Activated naive CD8-positive, alpha-beta T cell treated with anti-CD3 and anti-CD28 coated beads for 36 hours (primary cell): Measurements from ENCODE around the gene TBC1D9B. TPM values are rescaled to one million over a fixed set of nuclear protein-coding genes. Genes with fewer than 3 reads are reported as not detected.
A peak's percentile ranks its signal among the peaks of the same experiment; 100 is the strongest.

ENCODE experiments used
- DNase-seq: peaks from one replicate; pipeline ENCODE4 v3.0.0; 2021
- H3K27ac Mint-ChIP-seq: one replicate; pipeline ENCODE4 v1.8.0; 2022; ENCODE audit warnings: mild to moderate bottlenecking, moderate library complexity, mixed read lengths
- H3K27me3 Mint-ChIP-seq: one replicate; pipeline ENCODE4 v1.8.0; 2022; ENCODE audit warnings: mild to moderate bottlenecking, mixed read lengths
- H3K36me3 Mint-ChIP-seq: one replicate; pipeline ENCODE4 v1.8.0; 2021; ENCODE audit warnings: mild to moderate bottlenecking, mixed read lengths
- H3K4me1 Mint-ChIP-seq: one replicate; pipeline ENCODE4 v1.8.0; 2021; ENCODE audit warnings: mixed read lengths
- H3K4me3 Mint-ChIP-seq: one replicate; pipeline ENCODE4 v1.8.0; 2022; ENCODE audit warnings: mild to moderate bottlenecking, moderate library complexity, mixed read lengths
- H3K9me3 Mint-ChIP-seq: one replicate; pipeline ENCODE4 v1.8.0; 2022; ENCODE audit warnings: mixed read lengths
- total RNA-seq, 2 experiments: library from RNA; stranded (reverse); gene quantifications; one replicate each; pipeline ENCODE4 v1.2.3, GENCODE V29; 2021

The TBC1D9B gene
- total RNA-seq, 2 experiments from 2014 or later, result 73.1 to 74.9 TPM

- Mint-ChIP-seq H3K4me3 (no peak overlapping the region), H3K9me3 (no peaks in the 10 kb centered on the region), H3K27me3 (no peaks in the 10 kb centered on the region), H3K4me1 (peaks cover 5% of the 10 kb centered on the region), H3K36me3 (no peaks in the 10 kb centered on the region), H3K27ac (no peak overlapping the region)
- DNase-seq, result no peak
Measured at GRCh38 chr5:179915406-179915935, 7.8 kb upstream of the TBC1D9B start.

GRCh38 chr5:179914032-179914755 is 6.5 kb upstream of the TBC1D9B start:
- Mint-ChIP-seq H3K36me3 (no peaks in the 10 kb centered on the region), H3K4me3 (no peak overlapping the region), H3K27ac (no peak overlapping the region), H3K4me1 (peaks cover 1% of the 10 kb centered on the region), H3K9me3 (no peaks in the 10 kb centered on the region), H3K27me3 (no peaks in the 10 kb centered on the region)
- DNase-seq, result no peak

GRCh38 chr5:179913461-179913860 is 5.8 kb upstream of the TBC1D9B start:
- no peak for DNase-seq
- H3K9me3 Mint-ChIP-seq, result no peaks in the 10 kb centered on the region
- H3K4me3 Mint-ChIP-seq, result no peak overlapping the region
- no peaks in the 10 kb centered on the region for H3K36me3 Mint-ChIP-seq
- H3K27me3 Mint-ChIP-seq, result no peaks in the 10 kb centered on the region
- peaks cover 1% of the 10 kb centered on the region for H3K4me1 Mint-ChIP-seq
- H3K27ac Mint-ChIP-seq, result no peak overlapping the region

GRCh38 chr5:179912951-179913350 is 5.3 kb upstream of the TBC1D9B start:
- H3K4me3 Mint-ChIP-seq, result no peak overlapping the region
- no peaks in the 10 kb centered on the region for H3K27me3 Mint-ChIP-seq
- H3K4me1 Mint-ChIP-seq, result peaks cover 1% of the 10 kb centered on the region
- no peak for DNase-seq
- no peaks in the 10 kb centered on the region for H3K9me3 Mint-ChIP-seq
- H3K27ac Mint-ChIP-seq, result no peak overlapping the region
- no peaks in the 10 kb centered on the region for H3K36me3 Mint-ChIP-seq

- Mint-ChIP-seq H3K27me3 (no peaks in the 10 kb centered on the region), H3K9me3 (no peaks in the 10 kb centered on the region), H3K27ac (no peak overlapping the region), H3K4me1 (peaks cover 1% of the 10 kb centered on the region), H3K36me3 (no peaks in the 10 kb centered on the region), H3K4me3 (no peak overlapping the region)
- no peak for DNase-seq
Measured at GRCh38 chr5:179912386-179912785, 4.7 kb upstream of the TBC1D9B start.

- H3K27ac Mint-ChIP-seq, result no peak overlapping the region
- H3K4me3 Mint-ChIP-seq, result peak overlapping the region; percentile 24
- H3K27me3 Mint-ChIP-seq, result no peaks in the 10 kb centered on the region
- peaks cover 12% of the 10 kb centered on the region for H3K4me1 Mint-ChIP-seq
- DNase-seq, result no peak
- peaks cover 2% of the 10 kb centered on the region for H3K36me3 Mint-ChIP-seq
- no peaks in the 10 kb centered on the region for H3K9me3 Mint-ChIP-seq
Measured at GRCh38 chr5:179909224-179909623, 1.5 kb upstream of the TBC1D9B start.

GRCh38 chr5:179908528-179908927 is 831 bp upstream of the TBC1D9B start:
- Mint-ChIP-seq H3K27ac (peak overlapping the region; percentile 82), H3K27me3 (no peaks in the 10 kb centered on the region), H3K9me3 (no peaks in the 10 kb centered on the region), H3K4me1 (peaks cover 12% of the 10 kb centered on the region), H3K36me3 (peaks cover 5% of the 10 kb centered on the region), H3K4me3 (peak overlapping the region; percentile 80)
- DNase-seq, result no peak

GRCh38 chr5:179906795-179907555 is 722 bp downstream of the TBC1D9B start:
- peak; percentile 32 for DNase-seq
- peaks cover 8% of the 10 kb centered on the region for H3K36me3 Mint-ChIP-seq
- peaks cover 12% of the 10 kb centered on the region for H3K4me1 Mint-ChIP-seq
- no peaks in the 10 kb centered on the region for H3K9me3 Mint-ChIP-seq
- H3K27me3 Mint-ChIP-seq, result no peaks in the 10 kb centered on the region
- H3K27ac Mint-ChIP-seq, result peak overlapping the region; percentile 83
- peak overlapping the region; percentile 94 for H3K4me3 Mint-ChIP-seq

GRCh38 chr5:179906294-179906794 is 1.4 kb downstream of the TBC1D9B start:
- H3K9me3 Mint-ChIP-seq, result no peaks in the 10 kb centered on the region
- H3K4me1 Mint-ChIP-seq, result peaks cover 12% of the 10 kb centered on the region
- H3K4me3 Mint-ChIP-seq, result peak overlapping the region; percentile 94
- peak; percentile 10 for DNase-seq
- no peaks in the 10 kb centered on the region for H3K27me3 Mint-ChIP-seq
- H3K36me3 Mint-ChIP-seq, result peaks cover 9% of the 10 kb centered on the region
- H3K27ac Mint-ChIP-seq, result no peak overlapping the region

GRCh38 chr5:179905161-179905560 is 2.5 kb downstream of the TBC1D9B start:
- no peak overlapping the region for H3K4me3 Mint-ChIP-seq

GRCh38 chr5:179904463-179905160 is 3.1 kb downstream of the TBC1D9B start:
- Mint-ChIP-seq H3K9me3 (no peaks in the 10 kb centered on the region), H3K27ac (no peak overlapping the region), H3K4me3 (no peak overlapping the region), H3K27me3 (no peaks in the 10 kb centered on the region), H3K4me1 (peaks cover 12% of the 10 kb centered on the region), H3K36me3 (peaks cover 9% of the 10 kb centered on the region)
- no peak for DNase-seq

More at GRCh38 chr5:179905161-179905560, 2.5 kb downstream of the TBC1D9B start:
- H3K27me3 Mint-ChIP-seq, result no peaks in the 10 kb centered on the region
- DNase-seq, result no peak
- no peak overlapping the region for H3K27ac Mint-ChIP-seq
- H3K9me3 Mint-ChIP-seq, result no peaks in the 10 kb centered on the region
- peaks cover 12% of the 10 kb centered on the region for H3K4me1 Mint-ChIP-seq
- H3K36me3 Mint-ChIP-seq, result peaks cover 9% of the 10 kb centered on the region

GRCh38 chr5:179902763-179903158 is 4.9 kb downstream of the TBC1D9B start:
- Mint-ChIP-seq H3K27ac (no peak overlapping the region), H3K36me3 (peaks cover 17% of the 10 kb centered on the region), H3K4me3 (no peak overlapping the region), H3K27me3 (no peaks in the 10 kb centered on the region), H3K9me3 (no peaks in the 10 kb centered on the region), H3K4me1 (peaks cover 12% of the 10 kb centered on the region)
- DNase-seq, result no peak

- H3K4me3 Mint-ChIP-seq, result no peak overlapping the region
Measured at GRCh38 chr5:179901915-179902762, 5.6 kb downstream of the TBC1D9B start.

GRCh38 chr5:179901462-179901861 is 6.2 kb downstream of the TBC1D9B start:
- no peaks in the 10 kb centered on the region for H3K9me3 Mint-ChIP-seq
- no peak overlapping the region for H3K4me3 Mint-ChIP-seq
- peaks cover 19% of the 10 kb centered on the region for H3K36me3 Mint-ChIP-seq
- H3K27ac Mint-ChIP-seq, result no peak overlapping the region
- H3K27me3 Mint-ChIP-seq, result no peaks in the 10 kb centered on the region
- peaks cover 9% of the 10 kb centered on the region for H3K4me1 Mint-ChIP-seq
- DNase-seq, result no peak

More at GRCh38 chr5:179901915-179902762, 5.6 kb downstream of the TBC1D9B start:
- peaks cover 19% of the 10 kb centered on the region for H3K36me3 Mint-ChIP-seq
- H3K27me3 Mint-ChIP-seq, result no peaks in the 10 kb centered on the region
- no peak overlapping the region for H3K27ac Mint-ChIP-seq
- no peaks in the 10 kb centered on the region for H3K9me3 Mint-ChIP-seq
- H3K4me1 Mint-ChIP-seq, result peaks cover 12% of the 10 kb centered on the region
- DNase-seq, result no peak
